Posterior vena cava (tissue), 2 donors: ENCODE results near the gene PSME2. TPM values are rescaled to one million over a fixed set of nuclear protein-coding genes. Genes with fewer than 3 reads are reported as not detected.
A peak's percentile ranks its signal among the peaks of the same experiment; 100 is the strongest.

ENCODE experiments used
- DNase-seq: peaks from one replicate; pipeline ENCODE4 v3.0.0-alpha.2; 2020; ENCODE audit warnings: low spot score
- intact Hi-C, 2 donors: fragments of 100-400 bp; cut with DNase I; formaldehyde crosslinking; loops; one replicate each; pipeline versions ENCODE4 v1.14.1 to v1.14.2; 2022 to 2023
- long read RNA-seq, 2 donors: library from polyadenylated mRNA; unstranded; transcript quantifications; one replicate each; pipeline ENCODE4 v2.0.0, GENCODE V29; 2020 to 2021
- total RNA-seq, 2 donors: library from RNA; stranded (reverse); fragmentation: NEBNext Ultra II Directional; extraction: Animal tissue kit (Norgen Biotek cat#: 25700); gene quantifications; one replicate each; pipeline ENCODE4 v1.2.1, GENCODE V29; 2021
- donor health status: DM: yes; HTN: yes; CAD: no.
- donor health status: DM: yes; HTN: yes; CAD: no.

PSME2 gene, protein sequence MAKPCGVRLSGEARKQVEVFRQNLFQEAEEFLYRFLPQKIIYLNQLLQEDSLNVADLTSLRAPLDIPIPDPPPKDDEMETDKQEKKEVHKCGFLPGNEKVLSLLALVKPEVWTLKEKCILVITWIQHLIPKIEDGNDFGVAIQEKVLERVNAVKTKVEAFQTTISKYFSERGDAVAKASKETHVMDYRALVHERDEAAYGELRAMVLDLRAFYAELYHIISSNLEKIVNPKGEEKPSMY
- 10 to 100 TPM; 72.6 to 97.7 TPM for total RNA-seq
- long read RNA-seq, donor 1, transcript PSME2-201 (11 exons, 1,404 nt) = major isoform, 18 of 19 reads
- long read RNA-seq, donor 1, partial matches to known transcripts = 1 of 19 reads
- long read RNA-seq, donor 1, other reads (novel, unspliced or antisense) = 0 of 19 reads
- long read RNA-seq, donor 2, transcript PSME2-201 (11 exons, 1,404 nt) = major isoform, 57 of 74 reads
- long read RNA-seq, donor 2, transcript PSME2-203 (11 exons, 1,502 nt) = minor isoform, 6 of 74 reads
- long read RNA-seq, donor 2, partial matches to known transcripts = 0 of 74 reads
- long read RNA-seq, donor 2, other reads (novel, unspliced or antisense) = 8 of 74 reads

DNA sequence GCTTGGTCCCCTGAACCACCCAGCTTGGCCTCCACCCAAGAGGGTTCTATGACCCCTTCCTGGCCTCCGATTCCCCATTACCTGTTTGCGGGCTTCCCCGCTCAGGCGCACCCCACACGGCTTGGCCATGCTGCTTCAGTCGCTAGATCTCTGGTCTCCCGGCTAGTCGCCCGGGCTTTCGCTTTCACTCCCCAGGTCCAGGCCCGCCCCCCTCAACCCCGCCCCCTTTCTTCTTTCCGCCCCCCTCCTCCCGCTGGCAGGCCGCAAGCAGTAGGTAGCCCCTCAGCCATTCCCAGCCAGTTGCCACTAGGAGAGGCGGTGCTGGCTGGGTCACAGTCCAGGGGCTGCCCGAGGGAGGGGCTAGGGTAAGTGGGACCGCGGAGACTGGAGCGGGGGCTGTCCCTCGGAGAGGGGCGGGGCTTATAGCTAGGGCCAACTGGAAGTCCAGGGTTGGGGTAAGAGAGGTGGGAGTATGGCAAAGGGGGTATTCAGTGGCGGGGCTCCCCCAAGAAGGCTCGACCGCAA lies at the start of gene PSME2:
TSS of gene PSME2 (minus strand) at position 158 of the 525 bp plus-strand sequence. CDS start at position 129, 29 bp downstream.
- intact Hi-C loops = no loop called here
- peak; percentile 97 for DNase-seq

DNA sequence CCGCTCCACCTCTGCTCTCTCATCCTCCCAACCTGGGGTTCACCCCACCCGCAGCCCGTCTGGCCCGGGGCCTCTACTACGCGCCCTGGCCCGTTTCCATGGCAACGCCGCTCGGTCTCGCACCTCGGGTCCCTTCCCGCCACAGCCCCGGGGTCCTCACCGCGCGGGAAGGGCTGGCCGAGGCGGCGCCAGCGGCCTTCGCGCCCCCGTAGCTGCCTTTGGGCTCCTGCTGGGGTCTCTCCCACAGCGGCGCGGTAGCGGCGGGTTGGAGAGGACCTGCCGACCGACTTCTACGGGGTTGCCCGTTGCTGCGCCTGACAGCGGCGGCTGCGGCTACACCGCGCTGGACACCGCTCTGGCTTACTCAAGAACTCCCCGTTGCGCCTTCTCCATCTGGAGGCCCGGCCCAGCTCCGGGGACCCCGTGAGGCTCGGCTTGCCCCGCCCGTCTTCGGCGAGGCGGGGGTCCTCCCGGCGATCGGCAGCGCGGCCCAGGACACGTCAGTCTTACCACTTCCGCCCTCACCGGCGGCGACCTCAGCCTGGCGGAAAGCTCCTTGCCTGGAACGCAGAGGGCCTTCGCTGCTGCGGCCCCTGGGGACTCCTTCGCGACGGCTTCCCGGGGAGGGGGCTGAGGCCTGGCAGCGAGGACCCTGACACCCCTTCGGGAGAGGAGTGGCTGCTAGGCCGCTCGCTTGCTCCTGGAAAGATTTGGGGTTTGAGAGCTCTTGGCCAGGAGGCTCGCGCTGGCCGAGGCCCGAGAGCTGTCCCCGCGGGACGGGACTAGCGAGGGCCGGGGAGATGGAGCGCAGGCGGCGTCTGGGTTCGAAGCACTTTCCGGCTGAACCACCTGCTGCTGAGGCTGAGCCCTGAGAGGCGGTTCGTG lies 49.0 kb upstream of the PSME2 start, which contains the start of gene TM9SF1:
TSS of gene TM9SF1 (minus strand) at position 256 of the 885 bp plus-strand sequence. CDS start 422 bp downstream, outside the sequence.
- peak; percentile 98 for DNase-seq
- intact Hi-C loops = no loop called here

DNA sequence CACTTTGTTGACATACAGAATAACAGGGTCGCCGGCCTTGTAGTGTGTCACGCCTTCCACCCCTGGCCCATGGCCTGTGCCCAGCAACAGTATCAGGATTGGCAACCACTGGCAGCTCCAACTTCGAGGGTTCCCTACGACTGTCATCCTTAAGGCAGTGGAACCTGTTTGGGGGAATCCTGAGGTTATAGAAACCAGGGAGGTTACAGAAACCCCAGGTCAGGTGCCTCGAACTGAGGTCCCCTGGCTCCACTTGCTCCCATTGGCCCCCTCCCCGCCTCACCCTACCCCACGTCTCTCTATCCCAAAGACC lies 48.4 kb upstream of the PSME2 start:
- intact Hi-C loops = no loop called here
- no peak for DNase-seq

DNA sequence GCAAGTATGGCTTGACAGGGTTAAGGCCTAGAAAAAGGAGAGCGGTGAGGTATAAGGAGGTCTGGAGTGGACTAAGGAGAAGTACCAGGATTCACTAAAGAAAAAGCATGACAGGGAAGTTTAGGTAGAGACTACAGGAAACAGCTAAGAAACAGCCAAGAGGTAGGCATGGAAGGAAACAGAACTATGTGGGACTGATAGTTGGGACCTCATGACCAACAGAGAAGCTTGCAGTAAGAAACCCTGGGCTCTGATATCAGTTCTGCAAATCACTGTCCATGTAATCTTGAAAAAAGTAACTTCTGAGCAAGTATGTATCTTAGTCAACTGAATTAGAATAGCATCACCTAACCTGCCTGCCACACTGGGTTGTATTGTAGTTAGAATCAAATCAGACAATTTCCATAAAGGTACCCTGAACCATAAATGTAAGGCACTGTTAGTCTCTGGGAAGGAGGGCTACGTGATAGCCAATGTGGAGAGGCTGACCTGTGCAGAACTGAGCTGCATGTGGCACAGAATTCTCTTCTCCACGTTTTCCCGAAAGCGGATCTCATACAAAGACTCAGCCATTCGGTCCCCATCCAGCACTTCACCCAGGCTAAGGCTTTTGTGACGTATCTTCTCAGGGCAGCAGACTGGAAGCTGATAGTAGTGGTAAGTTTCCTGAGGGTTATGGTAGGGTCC lies 47.9 kb upstream of the PSME2 start:
- no peak for DNase-seq
- intact Hi-C loops = no loop called here

DNA sequence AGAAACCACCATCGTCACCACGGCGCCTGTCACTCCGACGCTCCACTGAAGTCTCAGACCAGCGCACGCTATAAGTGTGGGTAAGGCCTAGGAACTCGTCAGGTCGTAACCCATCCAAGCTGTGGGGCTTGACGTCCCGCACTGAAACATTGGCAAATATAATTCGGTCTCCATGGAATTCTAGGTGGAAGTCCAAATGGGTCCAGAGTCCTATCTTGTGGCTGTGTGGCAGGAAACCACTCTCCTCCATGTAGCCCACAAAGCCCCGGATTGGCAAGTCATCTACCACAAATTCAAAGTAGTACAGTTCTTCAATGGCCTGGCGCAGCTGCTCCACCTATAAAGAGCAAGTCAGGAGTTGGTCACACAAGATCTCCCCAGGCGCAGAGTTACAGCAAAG lies 46.5 kb upstream of the PSME2 start:
- intact Hi-C loops = no loop called here
- DNase-seq = no peak

DNA sequence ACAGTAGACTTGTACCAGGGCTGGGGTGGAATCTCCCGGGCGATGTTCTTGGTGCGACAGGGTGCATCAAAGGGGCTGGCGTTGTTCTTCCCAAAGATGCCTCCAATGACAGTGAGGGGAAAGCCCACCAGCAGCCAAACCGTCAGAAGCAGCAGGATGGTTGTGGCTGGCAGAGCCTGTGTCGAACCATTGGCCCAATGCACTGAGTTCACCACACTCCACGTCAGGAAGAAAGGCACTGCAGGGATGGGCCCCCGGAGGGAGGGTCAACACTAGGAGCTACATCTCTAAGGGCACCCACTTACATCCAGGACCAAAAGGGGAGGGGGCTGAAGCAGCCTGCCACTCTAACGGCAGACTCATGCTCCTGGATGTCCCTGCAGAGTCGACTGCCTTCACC lies 44.0 kb upstream of the PSME2 start:
- DNase-seq = peak; percentile 69
- intact Hi-C loops = no loop called here

DNA sequence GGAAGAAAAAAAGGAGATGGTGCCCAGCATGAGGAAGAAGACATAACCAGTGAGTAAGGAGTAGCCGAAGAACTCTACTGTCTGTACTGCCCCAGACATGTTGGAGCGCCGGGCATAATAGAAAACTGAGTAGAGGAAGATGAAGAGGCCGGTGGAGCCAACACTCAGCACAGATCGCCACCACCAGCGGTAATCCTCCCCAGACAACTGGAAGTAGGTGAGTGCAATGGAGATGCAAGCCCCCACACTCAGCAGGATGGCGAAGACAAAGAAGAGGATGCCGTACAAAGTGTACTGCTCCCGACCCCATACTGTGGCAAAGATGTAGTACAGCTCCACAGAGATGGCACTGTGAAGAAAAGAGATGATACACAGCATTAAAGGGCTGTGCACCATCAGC lies 43.0 kb upstream of the PSME2 start:
- intact Hi-C loops = no loop called here
- DNase-seq = peak; percentile 57

DNA sequence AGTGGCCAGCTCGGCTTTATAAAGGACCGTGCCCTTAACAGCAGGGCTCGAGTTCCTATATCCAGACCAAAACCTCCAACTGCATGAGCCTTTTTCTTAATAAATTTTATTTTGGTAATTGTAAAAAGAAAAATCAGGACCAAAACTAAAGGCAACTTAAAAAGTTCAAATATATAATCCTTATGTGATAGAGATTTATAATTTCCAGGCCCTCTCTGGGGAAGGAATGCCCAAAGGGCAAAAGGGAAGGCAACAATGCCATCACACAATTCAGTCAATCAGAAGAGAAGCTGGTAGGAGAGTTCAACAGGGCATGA lies 42.6 kb upstream of the PSME2 start:
- no peak for DNase-seq
- intact Hi-C loops = no loop called here

DNA sequence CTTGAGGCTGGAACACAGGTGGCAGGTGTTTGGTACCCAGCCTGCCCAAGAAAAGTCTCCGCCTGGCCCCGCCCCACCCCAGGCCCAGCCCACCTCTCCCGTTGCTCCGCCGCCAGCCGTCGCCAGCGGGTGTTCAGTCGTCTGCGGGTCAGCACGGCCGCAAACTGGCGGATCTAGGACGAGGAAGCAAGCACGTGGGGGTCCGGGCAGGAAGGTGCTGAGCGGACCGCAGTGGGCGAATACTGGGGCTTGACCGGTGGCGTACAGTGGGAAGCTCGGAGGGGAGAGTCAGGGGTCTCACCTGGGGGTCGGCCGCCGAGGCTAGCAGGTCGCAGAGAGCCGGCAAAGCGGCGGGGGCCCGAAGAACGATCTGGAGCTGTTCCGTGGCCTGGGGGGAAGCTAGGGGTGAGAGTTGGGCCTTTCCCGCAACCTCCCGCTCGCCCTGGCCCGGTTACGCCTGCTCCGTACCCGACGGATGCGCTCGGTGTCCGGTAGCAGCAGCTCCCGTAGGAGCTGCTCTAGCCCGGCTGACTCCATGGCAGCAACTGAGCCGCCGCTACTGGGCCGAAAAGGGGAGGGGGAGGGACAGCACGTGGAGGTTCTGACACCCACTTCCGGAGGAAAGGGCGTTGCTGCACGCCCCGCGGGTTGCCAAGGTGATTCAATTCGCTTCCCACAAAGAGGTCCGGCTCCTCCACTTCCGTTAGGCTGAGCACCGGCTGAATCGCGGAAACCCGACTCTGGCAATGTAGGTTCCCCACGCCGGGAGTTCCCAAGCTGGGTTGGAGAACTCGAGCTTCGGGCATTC lies 42.0 kb upstream of the PSME2 start, which contains the start of gene IPO4:
TSS of gene IPO4 (minus strand) at position 566 of the 808 bp plus-strand sequence. CDS start at position 537, 29 bp downstream.
- DNase-seq = peak; percentile 99
- intact Hi-C loops = no loop called here

DNA sequence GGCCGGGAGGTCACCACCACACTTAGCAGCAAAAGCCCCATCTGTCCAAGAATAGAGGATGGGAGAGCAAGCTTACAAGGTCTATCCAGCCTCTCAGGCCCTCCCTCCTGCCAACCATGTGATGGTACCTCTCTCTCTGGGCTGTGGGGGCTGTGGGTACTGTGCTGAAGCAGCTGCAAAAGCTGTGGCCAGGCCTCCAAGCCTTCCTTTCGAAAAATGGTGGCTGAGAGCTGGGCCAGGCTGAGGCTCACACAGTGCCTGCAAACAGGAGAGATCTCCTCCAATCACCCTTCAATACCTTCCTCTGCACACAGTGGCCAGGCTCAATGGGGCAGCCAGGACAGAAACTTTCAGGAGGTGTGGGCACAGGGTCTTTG lies 41.1 kb upstream of the PSME2 start:
- DNase-seq = peak; percentile 47
- intact Hi-C loops = no loop called here

DNA sequence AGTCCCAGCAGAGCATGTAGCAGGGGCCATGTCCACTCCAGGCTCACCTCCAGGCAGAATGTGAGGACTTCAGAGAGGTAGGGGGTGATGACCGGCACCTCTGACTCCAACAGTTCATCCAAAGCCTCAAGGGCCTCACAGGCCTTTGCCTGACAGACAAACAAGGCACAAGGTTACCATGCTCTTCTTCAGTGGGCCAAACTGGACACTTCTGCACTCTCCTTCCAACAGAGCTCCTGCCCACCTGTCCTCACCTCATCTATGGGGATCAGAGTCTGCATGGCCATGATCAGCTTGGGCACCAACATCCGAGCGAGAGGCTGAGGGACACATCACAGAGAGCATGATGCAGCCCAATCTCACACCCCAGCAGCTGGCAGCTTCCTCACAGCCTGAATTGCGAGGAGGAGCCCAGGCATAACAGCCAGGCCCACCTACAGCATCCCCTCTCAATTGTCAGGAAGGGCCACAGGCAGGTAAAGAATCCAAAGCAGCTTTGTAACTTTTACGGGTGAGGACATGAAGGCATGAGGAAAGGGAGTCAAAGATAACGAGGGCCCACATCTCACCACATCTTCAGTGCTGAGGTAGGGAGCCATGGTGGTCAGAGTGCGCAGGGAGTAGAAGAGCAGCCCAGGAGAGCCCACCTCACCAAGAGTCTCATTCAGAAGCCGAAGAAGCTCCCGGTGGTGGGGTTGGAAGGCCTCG lies 40.6 kb upstream of the PSME2 start:
- peak; percentile 40 for DNase-seq
- intact Hi-C loops = no loop called here

DNA sequence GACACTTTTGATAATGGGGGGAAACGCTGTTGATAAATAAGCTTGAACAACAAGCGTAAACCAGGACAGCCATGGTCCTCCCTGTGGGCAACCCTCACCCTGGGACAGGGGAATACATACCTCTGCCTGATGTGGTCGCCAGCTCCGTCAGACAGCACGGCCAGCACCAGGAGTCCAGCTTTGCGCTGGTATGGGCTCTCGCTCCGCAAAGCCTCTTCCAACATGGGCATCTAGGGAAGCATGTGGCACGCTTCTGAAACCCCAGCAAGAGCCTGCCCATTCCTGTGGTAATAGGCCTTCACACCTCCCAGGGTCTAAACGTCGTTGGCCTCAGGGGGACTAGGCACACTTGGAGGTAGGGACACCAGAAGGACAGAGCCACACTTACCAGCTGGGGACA lies 39.3 kb upstream of the PSME2 start:
- peak; percentile 56 for DNase-seq
- intact Hi-C loops = no loop called here

DNA sequence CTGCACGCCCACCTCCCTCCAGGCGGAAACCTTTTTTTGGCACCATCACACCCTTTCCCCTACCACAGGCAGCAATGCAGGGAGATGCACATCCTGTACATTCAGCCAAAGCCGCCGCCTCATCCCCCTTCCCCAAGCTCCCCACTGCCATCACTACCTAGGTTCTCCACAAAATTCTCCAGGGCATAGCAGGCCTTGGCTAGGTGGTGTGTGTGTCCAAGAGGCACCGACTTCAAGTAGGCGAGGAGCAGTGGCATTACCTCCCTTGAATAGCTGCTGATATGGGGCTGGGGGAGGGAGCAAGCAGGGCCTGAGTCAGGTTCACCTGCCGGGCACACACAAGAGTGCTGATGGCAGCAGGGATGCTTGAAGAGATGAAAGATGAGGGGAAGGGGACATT lies 38.6 kb upstream of the PSME2 start:
- DNase-seq = peak; percentile 47
- intact Hi-C loops = no loop called here

DNA sequence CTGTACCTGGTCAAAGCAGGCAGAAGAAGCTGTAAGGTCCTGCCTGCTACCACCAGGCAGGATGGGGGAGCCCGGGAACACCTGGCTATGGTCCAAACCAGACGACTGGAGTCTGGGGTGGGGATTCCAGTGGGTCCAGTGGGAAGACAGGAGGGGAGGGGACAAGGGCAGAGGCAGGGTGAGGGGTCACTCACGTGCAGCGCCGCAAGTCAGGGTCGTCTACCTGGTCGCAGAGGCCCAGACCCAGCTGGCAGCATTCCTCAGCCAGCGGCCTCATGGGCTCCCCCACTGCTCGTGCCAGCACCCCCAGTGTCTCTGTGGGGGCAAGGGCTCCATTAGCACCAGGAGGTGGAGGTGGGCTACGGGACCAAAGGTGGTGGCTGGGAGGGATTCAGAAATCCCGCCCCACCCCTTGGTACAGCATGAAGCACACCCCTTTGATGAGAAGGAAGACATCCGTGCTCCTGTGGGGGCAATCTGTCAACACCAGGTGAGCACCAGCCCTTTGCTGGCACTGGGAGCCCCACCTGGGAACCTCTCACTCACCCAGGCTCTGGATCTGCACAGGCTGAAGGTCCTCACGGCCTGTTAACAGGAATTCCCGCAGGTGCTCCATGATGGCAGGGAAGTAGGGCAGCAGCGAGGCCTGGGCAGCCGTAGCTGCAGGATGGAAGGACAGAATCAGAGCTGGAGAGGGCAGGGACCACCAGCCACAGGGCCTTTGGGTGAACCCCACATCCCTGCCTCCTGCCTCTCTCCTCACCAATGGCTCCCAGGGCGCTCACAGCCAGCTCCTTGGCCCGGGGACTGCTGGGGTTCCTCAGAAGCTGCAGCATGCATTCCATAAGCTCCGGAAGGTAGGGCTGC lies 37.9 kb upstream of the PSME2 start:
- DNase-seq = no peak
- intact Hi-C loops = loop anchor here in 1 of 2 donors (1.0 kb wide), 1 partner anchor 41 kb away; no protein-coding TSS in a partner anchor

DNA sequence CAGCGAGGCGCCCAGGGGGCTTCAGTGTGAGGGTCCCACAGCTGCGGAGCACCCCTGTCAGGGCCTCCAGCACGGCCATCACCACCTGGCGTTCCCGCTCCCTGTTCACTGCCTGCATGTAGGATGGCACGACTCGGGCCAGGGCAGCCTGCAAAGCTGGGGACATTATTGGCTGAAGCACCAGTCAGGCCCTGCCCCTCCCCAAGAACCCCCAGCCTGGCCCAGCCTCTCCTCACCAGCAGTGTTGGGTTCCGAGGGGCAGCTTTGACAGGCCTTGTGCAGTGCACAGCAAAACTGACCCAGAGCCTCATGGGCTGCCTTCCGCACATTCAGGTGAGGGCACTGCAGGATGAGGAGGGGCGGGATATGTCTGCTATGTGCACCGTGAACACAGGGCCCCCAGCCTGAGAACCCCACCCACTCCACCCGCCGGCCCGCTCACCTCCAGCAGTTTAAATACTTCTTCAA lies 36.6 kb upstream of the PSME2 start:
- no peak for DNase-seq
- intact Hi-C loops = no loop called here

DNA sequence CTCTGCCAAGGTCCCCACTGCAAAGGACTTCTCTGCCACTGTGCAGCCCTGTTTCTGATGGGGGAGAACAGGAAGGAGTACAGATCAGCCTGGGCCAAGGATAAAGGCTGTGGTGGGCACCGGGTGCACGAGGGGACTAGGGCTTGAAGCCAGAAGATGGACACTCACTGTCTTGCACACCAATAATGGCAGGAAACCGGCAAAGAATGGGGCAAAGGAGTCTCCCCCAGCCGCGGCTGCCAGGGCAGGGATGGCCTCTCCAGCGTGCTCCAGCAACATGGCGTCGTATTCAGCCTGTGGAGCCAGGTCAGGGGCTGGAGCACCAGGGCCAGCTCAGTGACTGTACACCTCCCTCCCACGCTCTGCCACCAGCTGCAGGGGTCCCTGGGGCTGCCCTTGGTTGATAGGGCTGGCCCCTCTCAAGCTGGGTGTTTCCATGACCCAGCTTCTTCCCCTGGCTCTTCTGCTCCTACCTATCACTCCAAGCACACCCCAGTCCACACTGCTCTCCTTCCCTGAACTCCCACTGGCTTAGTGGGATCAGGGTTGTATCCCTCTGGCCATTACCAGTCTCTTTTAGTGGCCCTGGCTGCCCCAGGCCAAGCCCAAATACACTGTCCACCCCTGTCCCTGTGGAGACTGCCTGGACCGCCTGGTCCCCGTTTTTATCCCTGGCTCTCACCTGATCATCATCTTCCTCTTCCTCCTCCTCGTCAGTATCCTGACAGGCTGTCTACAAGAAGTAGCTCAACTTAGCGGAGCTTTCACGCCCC lies 35.9 kb upstream of the PSME2 start:
- intact Hi-C loops = no loop called here
- DNase-seq = no peak
